ENCODE data around the gene GNB3. TPM values are rescaled to one million over a fixed set of nuclear protein-coding genes. Genes with fewer than 3 reads are reported as not detected.

The GNB3 gene
- total RNA-seq, 4 donors from 2014 or later: under 0.01 to 18.3 (median 2.7) TPM; not detected in 1

DNA sequence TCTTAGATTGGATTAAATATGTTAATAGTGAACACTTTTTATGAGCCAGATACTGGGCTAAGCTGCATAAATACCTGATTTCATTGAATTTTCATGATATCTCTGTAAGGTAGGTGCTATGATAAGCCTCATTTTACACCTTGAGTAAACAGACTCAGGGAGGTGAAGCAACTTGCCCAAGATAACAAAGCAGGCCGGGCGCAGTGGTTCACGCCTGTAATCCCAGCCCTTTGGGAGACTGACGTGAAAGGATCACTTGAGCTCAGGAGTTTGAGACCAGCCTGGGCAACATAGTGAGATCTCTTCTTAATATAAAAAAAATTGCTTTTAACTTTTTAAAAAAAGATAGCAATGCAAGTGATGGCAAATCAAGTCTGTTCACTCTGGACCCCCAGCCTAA is 1.4 kb downstream of the GNB3 start:
- Histone ChIP-seq H3K9me3 (no peaks in the 10 kb centered on the region), H3K4me1 (no peaks in the 10 kb centered on the region), H3K27ac (no peak overlapping the region), H3K27me3 (no peaks in the 10 kb centered on the region), H3K4me3 (no peak overlapping the region), H3K36me3 (no peaks in the 10 kb centered on the region)
- DNase-seq: no peak
- intact Hi-C loops (cut with DNase I; ENCODE audit: low total_unique reads): no loop called here
- TF ChIP-seq, protein P1, sequence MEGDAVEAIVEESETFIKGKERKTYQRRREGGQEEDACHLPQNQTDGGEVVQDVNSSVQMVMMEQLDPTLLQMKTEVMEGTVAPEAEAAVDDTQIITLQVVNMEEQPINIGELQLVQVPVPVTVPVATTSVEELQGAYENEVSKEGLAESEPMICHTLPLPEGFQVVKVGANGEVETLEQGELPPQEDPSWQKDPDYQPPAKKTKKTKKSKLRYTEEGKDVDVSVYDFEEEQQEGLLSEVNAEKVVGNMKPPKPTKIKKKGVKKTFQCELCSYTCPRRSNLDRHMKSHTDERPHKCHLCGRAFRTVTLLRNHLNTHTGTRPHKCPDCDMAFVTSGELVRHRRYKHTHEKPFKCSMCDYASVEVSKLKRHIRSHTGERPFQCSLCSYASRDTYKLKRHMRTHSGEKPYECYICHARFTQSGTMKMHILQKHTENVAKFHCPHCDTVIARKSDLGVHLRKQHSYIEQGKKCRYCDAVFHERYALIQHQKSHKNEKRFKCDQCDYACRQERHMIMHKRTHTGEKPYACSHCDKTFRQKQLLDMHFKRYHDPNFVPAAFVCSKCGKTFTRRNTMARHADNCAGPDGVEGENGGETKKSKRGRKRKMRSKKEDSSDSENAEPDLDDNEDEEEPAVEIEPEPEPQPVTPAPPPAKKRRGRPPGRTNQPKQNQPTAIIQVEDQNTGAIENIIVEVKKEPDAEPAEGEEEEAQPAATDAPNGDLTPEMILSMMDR (IDR thresholded peaks at IDR 0.05): no peak
- TF ChIP-seq POLR2A (IDR thresholded peaks at IDR 0.05): no peak

DNA sequence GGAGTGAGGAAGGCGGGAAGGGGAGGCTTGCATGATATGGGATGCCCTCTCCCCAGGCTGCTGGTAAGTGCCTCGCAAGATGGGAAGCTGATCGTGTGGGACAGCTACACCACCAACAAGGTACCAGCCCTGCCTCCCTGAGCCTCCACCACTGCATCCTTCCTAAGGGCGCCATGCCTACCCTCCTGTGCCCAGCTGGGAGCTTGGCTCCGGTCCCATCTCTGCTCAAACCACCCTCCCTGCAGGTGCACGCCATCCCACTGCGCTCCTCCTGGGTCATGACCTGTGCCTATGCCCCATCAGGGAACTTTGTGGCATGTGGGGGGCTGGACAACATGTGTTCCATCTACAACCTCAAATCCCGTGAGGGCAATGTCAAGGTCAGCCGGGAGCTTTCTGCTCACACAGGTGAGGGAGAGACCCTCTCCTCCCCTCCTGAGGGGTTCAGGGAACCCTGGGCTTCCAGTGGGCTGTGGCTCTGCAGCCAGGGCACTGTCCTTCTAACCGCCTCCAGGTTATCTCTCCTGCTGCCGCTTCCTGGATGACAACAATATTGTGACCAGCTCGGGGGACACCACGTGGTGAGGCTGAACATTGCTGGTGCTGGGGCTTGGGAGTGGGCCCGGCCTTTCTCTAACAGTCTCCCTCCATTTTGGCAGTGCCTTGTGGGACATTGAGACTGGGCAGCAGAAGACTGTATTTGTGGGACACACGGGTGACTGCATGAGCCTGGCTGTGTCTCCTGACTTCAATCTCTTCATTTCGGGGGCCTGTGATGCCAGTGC is 2.6 kb downstream of the GNB3 start:
- intact Hi-C loops (cut with DNase I; ENCODE audit: low total_unique reads): no loop called here
- H3K27ac ChIP-seq: no peak overlapping the region
- H3K9me3 ChIP-seq: no peaks in the 10 kb centered on the region
- no peaks in the 10 kb centered on the region for H3K27me3 ChIP-seq
- no peak for TF ChIP-seq POLR2A (IDR thresholded peaks at IDR 0.05)
- TF ChIP-seq, protein P1 (IDR thresholded peaks at IDR 0.05): no peak
- H3K4me3 ChIP-seq: no peak overlapping the region
- no peaks in the 10 kb centered on the region for H3K36me3 ChIP-seq
- DNase-seq: no peak
- H3K4me1 ChIP-seq: no peaks in the 10 kb centered on the region

DNA sequence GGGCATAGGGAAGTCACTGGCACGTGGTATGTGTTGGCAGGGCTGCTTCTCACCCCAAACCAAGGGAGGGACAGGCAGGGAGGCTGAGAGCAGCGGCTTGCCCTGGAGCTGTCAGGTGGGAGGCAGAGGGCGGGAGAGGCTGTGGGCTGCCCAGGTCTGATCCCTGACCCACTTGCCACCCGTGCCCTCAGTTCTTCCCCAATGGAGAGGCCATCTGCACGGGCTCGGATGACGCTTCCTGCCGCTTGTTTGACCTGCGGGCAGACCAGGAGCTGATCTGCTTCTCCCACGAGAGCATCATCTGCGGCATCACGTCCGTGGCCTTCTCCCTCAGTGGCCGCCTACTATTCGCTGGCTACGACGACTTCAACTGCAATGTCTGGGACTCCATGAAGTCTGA is 4.7 kb downstream of the GNB3 start:
- Histone ChIP-seq H3K27ac (no peak overlapping the region), H3K36me3 (no peaks in the 10 kb centered on the region), H3K4me3 (no peak overlapping the region), H3K27me3 (no peaks in the 10 kb centered on the region), H3K4me1 (no peaks in the 10 kb centered on the region), H3K9me3 (no peaks in the 10 kb centered on the region)
- no peak for DNase-seq
- intact Hi-C loops (cut with DNase I; ENCODE audit: low total_unique reads): no loop called here
- TF ChIP-seq, protein P1 (IDR thresholded peaks at IDR 0.05): no peak
- no peak for TF ChIP-seq POLR2A (IDR thresholded peaks at IDR 0.05)

DNA sequence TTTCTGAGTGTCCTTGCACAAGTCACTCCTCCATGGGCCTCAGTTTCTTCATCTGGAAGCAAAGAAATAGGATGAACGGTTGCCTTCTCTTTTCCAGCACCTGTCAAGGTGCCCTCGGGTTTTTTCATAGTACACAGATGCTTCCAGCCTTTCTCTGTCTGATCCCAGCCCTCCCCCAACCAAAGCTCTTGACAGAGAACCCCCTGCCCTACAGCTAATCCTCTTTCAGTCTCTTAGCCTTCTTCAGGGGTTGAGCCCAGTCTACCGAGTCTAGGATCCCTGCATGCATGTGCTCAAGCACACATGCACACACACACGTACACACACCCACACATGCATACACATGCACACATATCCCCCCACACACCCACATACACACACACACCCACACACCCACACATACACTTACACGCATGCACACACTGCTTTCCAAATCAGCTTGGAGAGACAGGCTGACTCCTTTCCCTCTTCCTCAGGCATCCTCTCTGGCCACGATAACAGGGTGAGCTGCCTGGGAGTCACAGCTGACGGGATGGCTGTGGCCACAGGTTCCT is 5.7 kb downstream of the GNB3 start:
- intact Hi-C loops (cut with DNase I; ENCODE audit: low total_unique reads): no loop called here
- DNase-seq: no peak

DNA sequence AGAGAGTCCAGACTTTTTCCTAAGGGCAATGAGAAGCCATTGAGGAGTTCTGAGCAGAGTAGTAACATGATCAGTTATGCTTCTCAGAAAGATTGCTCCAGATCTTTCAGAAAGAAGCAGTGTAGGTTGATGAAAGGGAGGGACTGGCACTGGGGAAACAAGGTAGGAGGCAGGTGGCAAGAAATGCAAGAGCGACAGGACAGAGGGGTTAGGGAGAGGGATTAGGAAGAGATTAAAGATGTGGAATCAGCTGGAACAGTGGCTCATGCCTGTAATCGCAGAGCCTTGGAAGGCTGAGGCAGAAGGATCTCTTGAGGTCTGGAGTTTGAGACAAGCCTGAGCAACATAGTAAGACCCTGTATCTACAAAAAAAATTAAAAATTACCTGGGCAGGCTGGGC is 7.0 kb downstream of the GNB3 start:
- no peaks in the 10 kb centered on the region for H3K36me3 ChIP-seq
- TF ChIP-seq POLR2A (IDR thresholded peaks at IDR 0.05): no peak
- TF ChIP-seq, protein P1 (IDR thresholded peaks at IDR 0.05): no peak

More for the DNA sequence above, 5.7 kb downstream of the GNB3 start:
- H3K9me3 ChIP-seq: no peaks in the 10 kb centered on the region
- no peak overlapping the region for H3K27ac ChIP-seq
- no peaks in the 10 kb centered on the region for H3K36me3 ChIP-seq
- no peaks in the 10 kb centered on the region for H3K27me3 ChIP-seq
- H3K4me1 ChIP-seq: no peaks in the 10 kb centered on the region
- TF ChIP-seq, protein P1 (IDR thresholded peaks at IDR 0.05): no peak
- no peak for TF ChIP-seq POLR2A (IDR thresholded peaks at IDR 0.05)
- no peak overlapping the region for H3K4me3 ChIP-seq

More for the DNA sequence above, 7.0 kb downstream of the GNB3 start:
- no peak overlapping the region for H3K27ac ChIP-seq
- H3K27me3 ChIP-seq: no peaks in the 10 kb centered on the region
- no peaks in the 10 kb centered on the region for H3K4me1 ChIP-seq
- H3K4me3 ChIP-seq: no peak overlapping the region
- no peak for DNase-seq
- intact Hi-C loops (cut with DNase I; ENCODE audit: low total_unique reads): no loop called here
- H3K9me3 ChIP-seq: no peaks in the 10 kb centered on the region
